GM21423 (cell line): Measurements from ENCODE around the gene DIS3L2.
"Not testable (repeated sequence)": the region's sequence is repeated elsewhere in the genome, so short reads cannot be mapped to it uniquely, and the experiment has no call there.

Experiments
- ATAC-seq: cut with Tn5 transposase; IDR thresholded peaks from one replicate; pipeline ENCODE4 v1.9.1; 2021; ENCODE audit warnings: mild to moderate bottlenecking, moderate library complexity; ENCODE audit not compliant: unreplicated experiment

The DIS3L2 gene

DNA sequence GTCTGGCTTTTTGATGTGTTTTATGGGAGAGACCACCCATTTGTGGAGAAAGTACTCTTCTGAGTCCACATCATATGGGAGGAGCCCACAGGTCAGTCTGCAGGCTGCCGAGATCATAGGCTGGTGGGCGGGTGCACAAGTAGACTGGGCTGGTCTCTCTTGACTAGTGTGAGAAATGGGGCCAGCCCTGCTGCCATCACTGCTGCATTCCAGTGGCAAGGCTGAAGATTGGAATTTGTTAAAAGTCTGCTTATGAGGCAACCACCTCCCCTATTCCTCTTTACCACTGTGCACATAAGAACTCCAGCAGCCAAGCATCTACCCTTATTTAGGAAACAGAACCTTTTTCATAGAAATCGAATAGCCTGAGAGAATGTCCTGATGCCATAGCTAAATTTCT is 200.7 kb downstream of the DIS3L2 start:
- no peak for ATAC-seq

DNA sequence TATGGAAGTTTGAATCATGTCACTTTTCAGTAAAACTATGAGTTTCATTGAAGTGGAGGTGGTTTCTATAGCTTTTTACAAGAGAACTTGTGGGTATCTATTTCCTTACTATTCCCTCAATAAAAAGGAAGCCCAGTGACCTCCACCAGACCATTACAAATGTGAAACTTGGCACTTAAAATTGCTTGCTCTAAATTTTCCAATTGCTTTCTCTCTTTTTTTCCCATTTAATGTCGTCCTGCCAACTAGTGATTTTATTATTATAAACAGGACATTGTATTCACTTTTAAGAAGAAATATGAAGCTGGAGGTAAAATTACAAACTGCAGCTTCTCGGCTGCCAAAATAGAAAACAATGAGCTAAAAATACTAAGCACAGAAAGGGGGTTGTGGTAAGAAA is 208.9 kb downstream of the DIS3L2 start:
- no peak for ATAC-seq

DNA sequence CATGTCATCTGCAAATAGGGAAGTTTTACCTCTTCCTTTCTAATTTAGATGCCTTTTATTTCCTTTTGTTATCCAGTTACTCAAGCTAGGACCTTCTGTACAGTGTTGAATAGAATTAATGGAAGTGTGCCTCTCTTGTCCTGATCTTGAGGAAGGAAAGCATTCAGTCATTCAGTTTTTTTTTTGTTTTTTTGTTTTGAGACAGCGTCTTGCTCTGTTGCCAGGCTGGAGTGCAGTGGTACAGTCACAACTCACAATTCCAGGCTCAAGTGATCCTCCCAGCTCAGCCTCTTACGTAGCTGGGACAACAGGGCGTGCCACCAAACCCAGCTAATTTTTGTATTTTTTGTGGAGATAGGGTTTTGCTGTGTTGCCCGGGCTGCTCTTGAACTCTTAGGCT is 213.1 kb downstream of the DIS3L2 start:
- no peak for ATAC-seq

DNA sequence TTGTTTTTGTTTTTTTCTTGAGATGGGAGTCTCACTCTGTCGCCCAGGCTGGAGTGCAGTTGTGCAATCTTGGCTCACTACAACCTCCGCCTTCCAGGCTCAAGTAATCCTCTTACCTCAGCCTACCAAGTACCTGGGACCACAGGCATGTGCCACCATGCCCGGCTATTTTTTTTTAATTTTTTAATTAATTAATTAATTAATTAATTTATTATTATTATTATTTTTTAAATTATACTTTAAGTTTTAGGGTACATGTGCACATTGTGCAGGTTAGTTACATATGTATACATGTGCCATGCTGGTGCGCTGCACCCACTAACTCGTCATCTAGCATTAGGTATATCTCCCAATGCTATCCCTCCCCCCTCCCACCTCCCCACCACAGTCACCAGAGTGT is 215.1 kb downstream of the DIS3L2 start:
- not testable (repeated sequence) for ATAC-seq

DNA sequence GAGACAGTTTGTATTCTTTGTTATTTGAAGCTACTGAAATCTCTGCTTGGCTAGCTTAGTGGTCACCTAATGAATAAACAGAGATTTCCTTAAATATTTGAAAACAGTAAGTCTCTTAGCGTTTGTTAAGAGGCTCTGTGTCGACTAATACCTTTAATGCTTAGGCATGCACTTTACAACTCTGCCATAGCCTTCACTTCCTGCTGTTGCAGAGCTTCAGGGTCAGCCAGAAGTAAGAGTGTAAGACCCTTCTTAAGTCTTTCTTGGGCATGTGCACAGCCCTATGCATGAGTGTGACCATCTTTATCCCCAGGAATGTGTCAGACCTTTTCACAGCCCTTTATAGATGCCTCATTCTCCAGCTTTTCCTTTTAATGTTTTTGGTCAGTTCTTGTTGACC is 221.8 kb downstream of the DIS3L2 start:
- ATAC-seq, result no peak

DNA sequence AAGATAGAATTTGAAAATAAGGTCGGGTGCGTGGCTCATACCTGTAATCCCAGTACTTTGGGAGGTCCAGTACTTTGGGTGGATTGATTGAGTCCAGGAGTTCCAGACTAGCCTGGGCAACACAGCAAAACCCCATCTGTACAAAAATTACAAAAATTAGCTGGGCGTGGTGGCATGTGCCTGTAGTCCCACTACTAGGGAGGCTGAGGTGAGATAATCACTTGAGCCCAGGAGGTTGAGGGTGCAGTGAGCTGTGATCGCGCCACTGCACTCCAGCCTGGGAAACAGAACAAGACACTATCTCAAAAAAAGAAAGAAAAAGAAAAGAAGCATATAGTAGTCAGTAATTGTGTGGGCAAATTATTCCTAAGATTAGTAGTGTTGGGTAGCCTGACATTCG is 222.8 kb downstream of the DIS3L2 start:
- no peak for ATAC-seq

DNA sequence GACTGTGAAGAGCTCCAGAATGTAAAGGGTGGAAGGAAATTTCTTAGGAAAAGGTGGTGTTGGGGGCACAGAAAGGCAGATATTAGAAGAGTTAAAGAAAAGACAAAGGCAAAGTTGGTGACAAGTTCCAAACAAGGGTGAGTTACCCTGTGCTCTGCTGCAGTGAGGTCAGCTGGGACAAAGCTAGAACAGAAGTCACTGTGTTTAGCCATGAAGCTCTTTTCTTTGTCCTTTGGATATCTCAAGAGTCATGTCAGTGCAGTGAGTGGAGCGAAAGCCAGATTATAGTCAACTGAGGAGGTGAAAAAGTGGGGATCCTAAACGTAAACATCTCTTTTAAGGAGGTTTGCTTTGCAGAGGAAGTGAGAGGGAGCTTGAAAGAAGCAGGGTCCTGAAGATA is 229.3 kb downstream of the DIS3L2 start:
- ATAC-seq, result no peak

DNA sequence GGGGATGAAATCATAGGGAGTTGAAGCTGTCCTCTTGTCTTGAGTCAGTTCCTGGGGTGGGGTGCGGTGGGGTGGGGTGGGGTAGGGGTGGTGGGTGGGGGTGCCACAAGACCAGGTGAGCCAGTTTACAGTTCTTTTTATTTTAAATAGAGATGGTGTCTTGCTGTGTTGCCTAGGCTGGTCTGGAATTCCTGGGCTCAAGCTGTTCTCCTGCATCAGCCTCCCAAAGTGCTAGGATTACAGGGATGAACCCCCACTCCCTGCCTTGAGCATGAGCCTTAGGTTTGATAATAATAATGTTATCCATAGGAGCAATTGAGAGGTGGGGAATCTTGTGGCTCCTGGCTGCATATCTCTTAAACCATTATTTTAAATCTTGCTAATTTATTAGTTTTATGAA is 234.0 kb downstream of the DIS3L2 start:
- no peak for ATAC-seq

DNA sequence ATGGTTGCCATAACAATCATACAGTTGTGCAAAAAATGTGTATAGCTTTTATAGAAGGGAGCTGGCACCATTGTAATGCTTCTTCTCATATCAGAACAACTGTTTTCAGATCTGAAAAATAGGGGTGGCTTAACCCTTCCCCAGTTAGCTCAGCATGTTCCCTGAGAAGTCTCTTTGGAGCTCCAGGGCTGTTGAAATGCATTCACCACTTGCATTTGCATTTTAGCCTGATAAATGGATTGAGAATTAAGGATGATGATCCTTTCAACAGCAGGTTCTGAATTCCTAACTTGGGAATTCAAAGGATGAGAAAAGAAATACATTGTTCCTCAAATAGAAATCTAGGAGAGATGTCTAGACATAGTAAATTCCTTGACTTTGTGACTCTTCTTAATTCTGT is 235.3 kb downstream of the DIS3L2 start:
- no peak for ATAC-seq

DNA sequence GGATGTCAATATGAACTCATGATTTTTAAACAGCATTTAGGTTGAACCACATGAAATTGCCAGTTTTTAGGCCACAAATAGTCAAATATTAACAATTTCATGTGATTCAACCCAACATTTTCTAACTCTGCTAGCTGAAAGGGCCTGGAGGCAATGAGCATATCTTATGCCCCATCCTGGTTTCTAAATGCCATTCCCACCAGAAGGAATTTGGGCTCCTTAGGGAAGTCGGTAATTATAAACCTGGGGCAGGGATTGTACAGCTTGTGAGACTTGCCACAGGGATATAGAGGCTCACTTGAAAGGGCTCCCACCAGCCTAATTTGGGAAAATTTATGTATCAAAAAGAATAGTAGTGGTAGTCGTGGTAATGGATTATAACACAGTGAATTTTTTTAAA is 238.7 kb downstream of the DIS3L2 start:
- ATAC-seq, result no peak

DNA sequence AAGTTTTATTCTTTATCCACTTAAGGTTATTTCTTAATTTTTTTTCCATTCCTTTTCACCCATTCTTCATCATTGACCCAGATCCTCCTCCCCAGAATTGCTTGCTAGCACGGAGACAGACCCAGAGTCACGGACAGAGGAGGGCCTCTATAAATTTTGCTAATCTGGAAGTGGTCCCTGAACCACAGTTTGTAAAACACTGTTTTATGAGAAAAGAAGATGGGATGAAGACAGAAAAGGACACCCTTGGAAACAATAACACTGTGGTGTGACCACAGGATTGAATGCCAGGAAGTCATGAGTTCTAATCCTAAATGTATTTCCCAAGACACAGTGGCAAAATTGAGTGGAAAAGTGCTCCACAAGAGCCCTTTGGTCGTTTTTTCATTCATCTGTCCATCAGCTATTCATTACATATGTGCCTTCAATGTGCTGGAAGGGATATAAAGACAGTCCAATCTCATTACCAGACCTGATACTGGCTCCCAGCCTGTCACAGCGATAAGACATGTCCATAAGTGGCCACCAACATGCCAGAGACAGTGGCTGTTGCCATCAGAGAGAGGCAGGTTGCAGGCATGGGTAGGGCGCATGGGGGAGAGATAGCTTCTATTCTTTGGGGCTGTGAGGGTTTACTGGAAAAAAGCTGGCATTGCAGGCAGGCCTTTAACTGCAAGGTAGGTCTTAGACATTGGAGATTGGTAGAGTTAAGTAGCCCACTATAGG is 241.8 kb downstream of the DIS3L2 start:
- ATAC-seq, result no peak

DNA sequence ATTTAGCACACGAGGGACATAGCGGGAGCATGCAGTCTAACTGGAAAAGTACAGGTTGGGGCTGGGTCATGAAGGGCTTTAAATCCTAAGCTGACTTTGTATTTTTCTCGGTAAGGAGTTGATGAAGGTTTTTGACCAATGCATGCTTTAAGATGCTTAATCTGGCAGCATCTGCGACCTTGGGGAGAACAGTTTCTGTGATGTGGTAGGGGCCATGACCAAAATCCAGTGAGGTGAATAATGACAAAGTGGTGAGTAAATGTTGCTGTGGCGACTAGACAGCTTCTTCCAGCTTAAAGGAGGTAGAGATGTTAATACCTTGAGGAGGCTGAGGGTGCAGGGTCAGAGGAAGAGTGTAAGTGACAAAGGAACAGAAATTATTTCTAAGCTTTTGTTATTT is 242.4 kb downstream of the DIS3L2 start:
- no peak for ATAC-seq

DNA sequence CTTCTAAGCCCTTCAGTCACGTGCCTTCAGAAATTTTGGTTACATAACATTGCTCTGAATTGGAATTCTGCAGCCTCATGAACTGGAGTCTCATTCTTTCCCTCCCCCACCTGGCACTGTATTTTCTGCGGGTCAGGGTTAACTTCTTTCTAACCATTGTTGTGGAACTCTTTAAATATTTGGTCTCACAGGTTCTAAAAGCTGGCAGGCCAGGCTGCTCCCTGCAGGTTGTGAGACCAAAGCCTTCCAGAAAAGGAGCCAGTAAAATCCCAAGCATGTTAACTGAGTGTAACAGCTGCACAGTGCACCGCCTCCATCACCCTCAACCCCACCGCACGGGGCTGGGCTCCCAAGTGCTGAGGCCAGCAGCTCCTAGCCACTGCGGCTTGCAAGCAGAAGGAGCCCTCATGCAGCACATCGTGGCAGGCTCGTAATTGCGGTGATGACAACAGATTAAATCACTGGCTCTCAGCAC is 243.0 kb downstream of the DIS3L2 start:
- no peak for ATAC-seq

DNA sequence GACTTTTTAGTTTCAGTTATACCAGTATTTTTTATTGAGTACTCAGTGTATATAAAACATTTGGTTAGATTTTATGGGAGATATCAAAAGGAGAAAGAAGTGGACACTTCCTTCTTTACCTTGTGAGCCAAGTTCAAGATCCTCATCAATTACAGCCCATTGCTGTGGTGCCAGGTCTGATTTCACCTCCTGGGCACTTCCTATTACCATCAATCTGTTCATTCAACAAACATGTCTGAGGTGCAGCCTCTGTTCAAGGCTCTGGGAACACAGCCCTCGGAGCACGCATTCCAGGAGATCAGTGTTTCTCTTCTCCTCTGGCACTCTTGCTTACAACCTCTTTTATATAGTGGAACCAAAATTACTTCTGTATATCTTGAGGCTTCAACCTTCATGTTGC is 245.7 kb downstream of the DIS3L2 start:
- no peak for ATAC-seq

DNA sequence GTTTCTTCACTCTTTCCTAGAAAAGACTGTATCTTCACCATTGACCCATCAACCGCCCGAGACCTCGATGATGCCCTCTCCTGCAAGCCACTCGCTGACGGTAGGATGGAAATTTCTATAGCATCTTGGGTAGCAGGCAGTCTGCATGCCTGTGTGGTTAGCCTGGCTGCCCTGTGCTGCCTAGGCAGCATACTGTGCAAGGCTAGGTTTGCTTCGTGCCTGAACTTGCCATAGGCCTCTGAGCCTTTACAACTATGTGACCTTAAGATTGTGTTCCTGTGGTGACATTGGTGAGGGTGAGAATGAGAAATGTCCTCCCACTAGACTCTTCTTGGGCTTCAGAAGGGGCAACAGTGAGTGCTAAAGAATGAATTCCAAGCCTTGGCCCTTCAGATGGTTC is 248.8 kb downstream of the DIS3L2 start:
- ATAC-seq, result no peak

DNA sequence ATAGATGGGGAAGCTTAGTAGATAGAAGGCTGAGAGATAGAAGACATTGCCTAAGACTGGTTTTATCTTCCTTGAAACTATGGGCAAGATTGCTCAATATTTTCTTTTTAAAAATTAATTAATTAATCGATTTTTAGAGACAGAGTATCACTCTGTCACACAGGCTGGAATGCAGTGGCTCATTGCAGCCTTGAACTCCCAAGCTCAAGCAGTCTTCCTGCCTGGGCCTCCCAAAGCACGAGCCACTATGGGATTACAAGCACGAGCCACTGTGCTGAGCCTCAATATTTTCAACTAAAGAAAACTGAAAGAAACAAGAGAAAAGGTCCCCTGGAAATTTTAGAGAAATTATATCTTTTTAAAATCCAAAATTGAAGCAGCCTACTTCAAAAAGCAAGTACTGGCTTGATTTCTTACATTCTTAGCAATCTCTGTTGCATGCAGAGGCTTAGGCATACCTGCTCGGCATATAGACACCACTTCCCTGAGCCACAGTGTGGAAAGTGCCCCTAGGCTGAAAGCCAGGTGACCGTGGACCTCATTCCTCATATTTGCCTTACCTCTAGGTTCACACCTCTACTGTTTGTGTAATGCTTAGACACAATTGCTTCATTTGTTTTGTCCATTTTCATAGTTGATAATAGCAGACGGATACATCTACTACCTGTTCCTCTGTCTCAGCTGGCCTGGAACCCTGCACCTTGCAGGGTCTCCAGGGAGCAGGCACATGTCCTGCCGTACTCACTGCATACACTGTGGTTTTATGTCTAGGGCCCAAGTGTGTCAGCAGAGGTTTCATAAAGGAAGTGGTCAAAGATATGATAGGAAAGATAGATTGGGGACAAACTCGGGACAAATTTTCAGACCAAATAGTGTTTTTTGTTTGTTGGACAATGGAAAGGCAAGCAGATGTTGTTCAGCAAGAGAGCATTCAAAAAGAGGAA is 250.5 kb downstream of the DIS3L2 start:
- ATAC-seq, result peak; percentile 73

DNA sequence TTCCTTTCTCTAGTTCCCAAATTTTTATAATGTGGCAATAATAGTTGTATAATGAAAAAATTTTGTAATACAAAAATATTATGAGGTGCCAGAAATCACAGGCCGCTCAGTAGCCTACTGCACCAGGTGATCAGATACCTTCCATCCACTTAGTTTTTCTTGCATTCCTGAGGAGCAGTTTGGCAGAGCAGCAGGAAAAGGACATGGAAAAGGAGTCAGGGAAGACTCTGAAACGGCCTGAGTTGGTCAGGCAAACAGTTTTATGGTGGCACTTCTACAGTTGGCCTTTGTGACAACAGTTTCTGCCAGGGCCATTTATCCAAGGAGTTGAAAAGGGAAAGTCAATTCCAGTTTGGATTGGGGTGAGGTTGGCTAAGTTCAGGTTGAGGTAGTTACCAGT is 251.7 kb downstream of the DIS3L2 start:
- ATAC-seq, result no peak

DNA sequence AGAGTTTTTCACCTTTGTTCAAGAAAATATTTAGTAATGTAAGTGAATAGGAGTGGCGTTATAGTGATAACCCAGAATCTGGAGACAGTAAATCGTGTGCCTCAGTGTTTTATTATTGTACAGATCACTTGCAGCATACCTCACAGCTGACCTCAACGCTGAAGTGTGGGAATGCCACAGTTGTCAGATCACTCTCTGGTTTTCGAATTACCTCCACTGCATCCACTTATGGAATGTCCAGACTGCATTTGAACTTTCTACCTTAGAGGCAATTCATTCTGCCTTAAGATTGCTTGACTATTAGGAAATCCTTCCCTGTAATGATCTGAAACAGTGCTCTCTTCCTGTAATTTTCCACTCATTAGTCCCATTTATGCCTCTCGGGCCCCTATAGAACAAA is 252.5 kb downstream of the DIS3L2 start:
- ATAC-seq, result no peak

DNA sequence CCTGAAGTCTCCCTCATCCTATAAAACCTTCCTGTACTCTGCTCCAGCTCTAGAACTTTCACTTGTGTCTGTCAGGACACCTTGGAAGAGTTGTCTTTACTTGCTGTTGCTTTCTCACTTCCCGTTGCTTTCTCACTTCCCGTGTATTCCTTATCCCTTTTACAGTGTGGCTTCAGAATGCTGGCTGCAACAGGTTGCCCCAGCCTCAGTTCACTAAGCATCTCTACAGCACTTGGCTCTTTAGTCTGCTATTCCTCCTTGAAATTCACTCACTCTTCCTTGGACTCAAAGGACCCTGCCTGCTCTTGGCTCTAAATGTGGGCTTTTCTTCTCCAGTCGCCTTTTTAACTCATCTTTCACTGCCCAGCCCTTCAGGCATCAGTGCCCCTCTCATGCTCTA is 254.5 kb downstream of the DIS3L2 start:
- no peak for ATAC-seq

DNA sequence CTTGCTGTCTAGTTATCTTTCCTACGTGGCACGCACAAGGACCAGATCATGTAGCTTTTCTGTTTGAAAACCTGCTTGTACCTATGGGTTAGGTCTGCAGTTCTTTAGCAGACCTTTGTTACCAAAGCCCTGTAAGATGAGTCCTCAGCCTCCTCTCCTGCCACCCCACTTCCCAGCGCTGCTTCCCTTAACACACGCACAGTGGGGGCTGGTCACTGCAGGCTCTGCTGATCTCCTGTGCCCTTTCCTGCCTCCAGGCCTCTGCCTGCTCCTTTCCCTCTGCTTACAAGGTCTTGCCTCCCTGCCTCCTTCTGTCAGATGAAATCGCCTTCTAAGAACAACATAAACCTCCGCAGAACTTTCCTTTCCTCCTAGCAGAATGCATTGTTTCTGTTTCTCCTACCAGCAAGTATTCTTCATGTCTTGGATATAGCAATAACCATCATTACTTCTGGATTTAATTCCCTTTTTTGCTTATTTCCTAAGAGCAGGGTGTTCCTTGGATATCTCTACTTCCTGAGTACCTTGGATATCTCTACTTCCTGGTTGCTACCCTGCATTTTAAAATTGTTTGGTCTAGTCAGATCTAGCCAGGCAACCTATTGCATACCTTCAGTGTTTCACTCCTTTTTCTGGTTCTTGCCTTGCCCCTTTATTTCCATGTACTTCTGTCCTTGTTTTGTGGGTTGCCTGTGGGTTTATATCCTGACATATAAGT is 257.4 kb downstream of the DIS3L2 start:
- ATAC-seq, result no peak

DNA sequence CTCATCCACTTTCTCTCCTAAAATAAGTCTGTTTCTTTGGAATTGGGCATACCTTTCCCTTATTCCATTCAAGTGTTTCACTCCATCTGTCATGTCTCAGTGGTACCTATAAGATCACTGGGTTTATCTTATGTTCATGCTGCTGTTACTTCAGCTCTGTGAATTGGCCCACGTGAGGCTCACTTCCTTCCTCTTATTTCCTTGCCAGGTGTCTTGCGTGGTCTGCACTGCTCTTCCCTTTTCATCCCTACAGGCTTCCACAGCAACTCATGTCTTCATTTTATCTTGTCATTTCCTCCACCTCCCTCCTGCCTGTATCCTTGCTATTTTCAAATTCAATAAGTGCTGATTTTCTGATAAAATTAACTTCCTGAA is 258.0 kb downstream of the DIS3L2 start:
- ATAC-seq, result no peak

DNA sequence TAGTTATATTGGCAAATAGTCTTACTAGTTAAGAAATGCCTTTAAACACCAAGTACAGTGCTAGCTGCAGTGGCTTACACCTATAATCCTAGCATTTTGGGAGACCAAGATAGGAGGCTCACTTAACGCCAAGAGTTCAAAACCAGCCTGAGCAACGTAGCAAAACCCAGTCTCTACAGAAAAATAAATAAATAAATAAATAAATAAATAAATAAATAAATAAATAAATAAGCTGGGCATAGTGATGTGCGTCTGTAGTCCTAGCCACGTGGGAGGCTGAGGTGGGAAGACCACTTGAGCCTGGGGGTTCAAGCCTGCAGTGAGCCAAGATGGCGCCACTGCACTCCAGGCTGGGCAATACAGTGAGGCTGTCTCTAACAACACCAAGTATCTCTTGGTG is 258.4 kb downstream of the DIS3L2 start:
- no peak for ATAC-seq
